Gastroesophageal sphincter (tissue), 4 donors: Measurements from ENCODE around the gene ARID5B. TPM values are rescaled to one million over a fixed set of nuclear protein-coding genes. Genes with fewer than 3 reads are reported as not detected.

Source experiments
- ATAC-seq: fragments of 150-250 bp; one replicate; pipeline ENCODE4 v1.9.1; 2016; ENCODE audit warnings: mild to moderate bottlenecking, moderate library complexity
- H3K27ac ChIP-seq, 4 donors: fragments of 200-600 bp; sonication (generic) in 3 of 4; 1 replicate in 3 of 4; 2 replicates in 1 of 4; pipeline ENCODE4 v1.5.1; 2016 to 2019
- H3K27me3 ChIP-seq: fragments of 200-600 bp; sonication (generic); one replicate; pipeline ENCODE4 v1.5.1; 2019
- H3K36me3 ChIP-seq, 2 donors: fragments of 200-600 bp; sonication (generic); one replicate each; pipeline ENCODE4 v1.5.1; 2019; ENCODE audit warnings: control low read depth in 1 of 2
- H3K4me1 ChIP-seq, 3 donors: fragments of 200-600 bp; sonication (generic); 1 replicate in 2 of 3; 2 replicates in 1 of 3; pipeline ENCODE4 v1.5.1; 2016 to 2019; ENCODE audit warnings: control low read depth in 2 of 3
- H3K4me3 ChIP-seq, 2 donors: fragments of 200-600 bp; sonication (generic); one replicate each; pipeline ENCODE4 v1.5.1; 2019; ENCODE audit warnings: mild to moderate bottlenecking in 1 of 2, moderate library complexity in 1 of 2
- H3K9me3 ChIP-seq, 3 donors: fragments of 200-600 bp; sonication (generic); one replicate each; pipeline ENCODE4 v1.5.1; 2017 to 2019; ENCODE audit warnings: control low read depth in 2 of 3
- EP300 ChIP-seq: sonication (generic); formaldehyde crosslinking; IDR thresholded peaks from one replicate; pipeline ENCODE4 v1.6.1; 2017; ENCODE audit warnings: antibody characterized with exemption, mild to moderate bottlenecking
- POLR2A ChIP-seq, 2 donors: fragments of 450-650 bp; IDR thresholded peaks; one replicate each; pipeline ENCODE4 v1.6.1; 2017; ENCODE audit warnings: antibody characterized with exemption in 2 of 2, mild to moderate bottlenecking in 2 of 2, moderate library complexity in 1 of 2
- POLR2AphosphoS5 ChIP-seq: sonication (generic); formaldehyde crosslinking; IDR thresholded peaks from one replicate; pipeline ENCODE4 v1.6.1; 2017; ENCODE audit warnings: antibody characterized with exemption
- WGBS, 2 donors: methylation state at CpG; one replicate each; pipeline ENCODE4 v1.1.5; 2018; ENCODE audit warnings: low coverage in 1 of 2; 5-methylcytosine and 5-hydroxymethylcytosine counted together
- total RNA-seq, 4 donors: library from RNA; depleted of rRNA; stranded (reverse); fragments of >200 nt; gene quantifications; one replicate each; pipeline ENCODE4 v1.1.0, GENCODE V29; 2016
- TF ChIP-seq, protein P1 (sequence below), 4 experiments: fragments of 200-600 bp in 2 of 4; fragments of 450-650 bp in 2 of 4; sonication (generic) in 1 of 4; IDR thresholded peaks; one replicate each; pipeline ENCODE4 v1.5.1; 2017 to 2019; ENCODE audit warnings: antibody characterized with exemption in 4 of 4, mild to moderate bottlenecking in 2 of 4, moderate library complexity in 2 of 4

Gene ARID5B
- total RNA-seq, 4 donors from 2014 or later: 34.7 to 81.4 (median 62.5) TPM

DNA sequence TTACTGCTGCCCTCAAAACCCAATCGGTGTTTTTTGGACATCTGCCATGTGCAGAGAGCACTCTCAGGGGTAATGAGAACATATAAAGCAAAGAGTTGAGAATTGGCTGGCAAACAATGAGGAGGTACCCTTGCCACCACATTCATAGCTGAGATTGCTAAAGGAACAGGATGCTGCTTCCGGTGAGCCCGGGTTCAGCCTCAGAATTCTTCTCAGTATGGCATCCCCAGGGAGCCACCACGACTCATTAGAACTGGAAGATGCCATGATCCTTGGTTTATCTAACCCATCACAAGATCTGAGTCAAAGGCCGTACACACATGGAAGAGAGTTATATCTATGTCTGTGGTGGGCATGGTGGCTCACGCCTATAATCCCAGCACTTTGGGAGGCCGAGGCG, 174.4 kb downstream of the ARID5B start:
- H3K27me3 ChIP-seq: no peaks in the 10 kb centered on the region
- H3K27ac ChIP-seq: peak overlapping the region in 2 of 4 donors; percentile 39 to 81
- H3K9me3 ChIP-seq: no peaks in the 10 kb centered on the region
- TF ChIP-seq POLR2A (IDR thresholded peaks at IDR 0.05) (no peak), EP300 (no peak), POLR2AphosphoS5 (no peak)
- TF ChIP-seq, protein P1, sequence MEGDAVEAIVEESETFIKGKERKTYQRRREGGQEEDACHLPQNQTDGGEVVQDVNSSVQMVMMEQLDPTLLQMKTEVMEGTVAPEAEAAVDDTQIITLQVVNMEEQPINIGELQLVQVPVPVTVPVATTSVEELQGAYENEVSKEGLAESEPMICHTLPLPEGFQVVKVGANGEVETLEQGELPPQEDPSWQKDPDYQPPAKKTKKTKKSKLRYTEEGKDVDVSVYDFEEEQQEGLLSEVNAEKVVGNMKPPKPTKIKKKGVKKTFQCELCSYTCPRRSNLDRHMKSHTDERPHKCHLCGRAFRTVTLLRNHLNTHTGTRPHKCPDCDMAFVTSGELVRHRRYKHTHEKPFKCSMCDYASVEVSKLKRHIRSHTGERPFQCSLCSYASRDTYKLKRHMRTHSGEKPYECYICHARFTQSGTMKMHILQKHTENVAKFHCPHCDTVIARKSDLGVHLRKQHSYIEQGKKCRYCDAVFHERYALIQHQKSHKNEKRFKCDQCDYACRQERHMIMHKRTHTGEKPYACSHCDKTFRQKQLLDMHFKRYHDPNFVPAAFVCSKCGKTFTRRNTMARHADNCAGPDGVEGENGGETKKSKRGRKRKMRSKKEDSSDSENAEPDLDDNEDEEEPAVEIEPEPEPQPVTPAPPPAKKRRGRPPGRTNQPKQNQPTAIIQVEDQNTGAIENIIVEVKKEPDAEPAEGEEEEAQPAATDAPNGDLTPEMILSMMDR (IDR thresholded peaks at IDR 0.05): no peak
- H3K36me3 ChIP-seq: peaks cover 0 to 47% of the 10 kb centered on the region in 2 donors
- WGBS, 2 donors: 61% methylated on average over 2 of the region's 8 CpGs; no CpG with 5 or more reads in 1 of the 2 donors
- peaks cover 21 to 82% (median 31%) of the 10 kb centered on the region in 3 donors for H3K4me1 ChIP-seq
- no peak overlapping the region for H3K4me3 ChIP-seq
- ATAC-seq: no peak

DNA sequence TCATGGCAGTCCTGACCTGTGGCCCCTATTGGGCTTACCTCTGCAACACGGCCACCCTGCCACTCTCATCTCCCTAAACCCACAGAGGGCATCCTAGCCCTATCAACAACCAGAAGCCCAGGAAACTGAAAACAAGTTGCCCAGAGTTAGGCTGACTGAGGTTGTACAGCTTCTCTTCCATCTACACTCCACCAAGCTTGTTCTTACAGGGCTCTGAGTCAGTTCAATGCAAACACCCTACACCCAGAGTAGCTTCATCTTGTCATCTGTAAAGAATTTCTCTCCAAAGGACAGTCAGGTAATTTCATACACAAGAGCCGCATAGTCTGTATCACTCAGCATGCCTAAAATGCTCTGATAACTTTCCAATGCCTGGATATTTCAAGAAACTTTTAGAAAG, 175.4 kb downstream of the ARID5B start:
- 10 to 33% methylated on average over 1 of the region's 2 CpGs for WGBS, 2 donors
- no peaks in the 10 kb centered on the region for H3K9me3 ChIP-seq
- H3K27me3 ChIP-seq: no peaks in the 10 kb centered on the region
- peaks cover 29 to 90% (median 40%) of the 10 kb centered on the region in 3 donors for H3K4me1 ChIP-seq
- no peak for ATAC-seq
- H3K36me3 ChIP-seq: peaks cover 0 to 38% of the 10 kb centered on the region in 2 donors
- no peak overlapping the region for H3K4me3 ChIP-seq
- H3K27ac ChIP-seq: peak overlapping the region; percentile 40 to 81 (median 57)
- TF ChIP-seq EP300 (no peak), POLR2AphosphoS5 (no peak), POLR2A (IDR thresholded peaks at IDR 0.05) (no peak)
- TF ChIP-seq, protein P1 (IDR thresholded peaks at IDR 0.05): no peak

DNA sequence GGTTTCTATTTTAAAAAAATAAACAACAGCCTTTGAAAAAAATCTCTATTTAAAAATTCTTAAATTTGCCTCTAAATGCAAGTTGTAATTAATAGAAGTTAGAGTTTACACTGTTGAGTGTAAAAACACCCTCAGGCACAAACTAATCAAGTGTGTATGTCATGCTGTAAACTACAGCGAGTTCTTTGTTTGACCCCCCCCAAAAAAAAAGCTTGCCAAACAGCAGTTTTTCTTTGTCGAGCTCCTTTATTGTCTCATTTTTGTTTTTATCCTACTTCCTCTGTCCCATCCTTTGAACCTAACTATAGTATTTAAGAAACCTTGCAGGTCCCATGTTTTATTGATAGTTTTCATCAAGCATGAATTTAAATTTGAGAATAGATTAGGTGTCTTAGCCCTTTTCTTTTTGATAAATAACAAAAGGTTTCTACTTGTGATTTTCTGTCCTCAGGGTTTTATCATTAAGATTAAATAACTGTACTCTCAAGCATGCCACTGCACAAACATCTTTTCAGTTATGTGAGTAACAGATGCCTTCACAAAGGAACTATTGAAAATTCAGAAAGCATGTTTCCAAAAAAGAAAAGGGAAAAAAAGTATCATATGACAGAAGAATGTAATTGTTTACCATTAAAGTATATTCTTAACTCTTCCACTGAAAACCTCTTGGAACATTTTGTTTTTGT, 176.0 kb downstream of the ARID5B start:
- TF ChIP-seq EP300 (no peak), POLR2A (IDR thresholded peaks at IDR 0.05) (no peak), POLR2AphosphoS5 (no peak)
- TF ChIP-seq, protein P1 (IDR thresholded peaks at IDR 0.05): no peak
- Histone ChIP-seq H3K27me3 (no peaks in the 10 kb centered on the region), H3K27ac (peak overlapping the region; percentile 35 to 81 (median 56)), H3K4me3 (no peak overlapping the region), H3K4me1 (peaks cover 33 to 90% (median 46%) of the 10 kb centered on the region in 3 donors), H3K36me3 (peaks cover 0 to 32% of the 10 kb centered on the region in 2 donors), H3K9me3 (no peaks in the 10 kb centered on the region)
- ATAC-seq: no peak
- 39 to 49% methylated on average over 2 of the region's 2 CpGs for WGBS, 2 donors

DNA sequence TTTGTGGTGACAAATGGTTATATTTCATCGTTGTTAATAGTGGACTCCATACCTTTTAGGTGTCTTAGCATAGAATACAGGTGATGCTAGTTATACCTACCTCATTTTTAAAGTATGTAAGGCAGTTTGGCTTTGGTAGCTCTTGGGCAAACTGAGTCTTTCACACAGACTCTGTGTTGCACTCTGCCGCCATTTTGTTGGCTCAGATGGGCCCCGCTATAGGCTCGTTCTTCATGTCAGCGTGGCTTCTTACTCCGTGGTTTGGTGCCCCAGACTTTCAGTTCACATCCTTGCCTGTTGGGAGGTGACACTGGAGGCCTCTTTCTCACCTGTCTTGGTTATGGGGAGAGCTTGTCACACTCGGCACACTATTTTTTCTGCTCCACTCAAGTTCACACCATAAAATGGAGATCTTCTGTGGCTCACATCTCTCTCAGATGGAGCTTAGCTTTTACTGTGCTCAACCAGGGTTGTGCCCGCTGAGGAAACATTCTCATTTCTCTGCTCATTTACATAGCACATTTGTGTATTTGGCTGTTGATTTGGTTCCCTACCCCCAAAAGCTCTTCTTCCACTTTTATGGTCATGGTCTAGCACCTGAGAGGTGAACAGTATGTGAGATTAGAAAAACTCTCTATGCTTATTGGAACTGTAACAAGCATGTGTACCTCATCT, 178.5 kb downstream of the ARID5B start:
- Histone ChIP-seq H3K9me3 (no peaks in the 10 kb centered on the region), H3K27ac (peak overlapping the region in 3 of 4 donors; percentile 81 to 86 (median 82)), H3K4me1 (peaks cover 32 to 90% (median 52%) of the 10 kb centered on the region in 3 donors), H3K4me3 (no peak overlapping the region), H3K27me3 (no peaks in the 10 kb centered on the region), H3K36me3 (peaks cover 0 to 24% of the 10 kb centered on the region in 2 donors)
- no peak for ATAC-seq
- WGBS, 2 donors: 91 to 100% methylated on average over 4 to 7 of the region's 8 CpGs
- TF ChIP-seq EP300 (no peak), POLR2AphosphoS5 (no peak), POLR2A (IDR thresholded peaks at IDR 0.05) (no peak)
- TF ChIP-seq, protein P1 (IDR thresholded peaks at IDR 0.05): no peak
